Epithelial cell of proximal tubule (primary cell): ENCODE data around the gene TSNAX. TPM values are rescaled to one million over a fixed set of nuclear protein-coding genes. Genes with fewer than 3 reads are reported as not detected.

Experiments
- DNase-seq: peaks from one replicate; pipeline ENCODE4 v3.0.0-alpha.2; 2011; ENCODE audit warnings: low read depth
- H3K4me3 ChIP-seq: 2 replicates; pipeline ENCODE4 v1.5.1; 2011; ENCODE audit warnings: low read depth, mild to moderate bottlenecking, low read length
- CTCF ChIP-seq: conservative IDR thresholded peaks from 2 replicates; pipeline ENCODE4 v1.5.1; 2012; ENCODE audit warnings: low read depth, mild to moderate bottlenecking, low read length
- total RNA-seq: library from RNA; depleted of rRNA; stranded (reverse); fragments of >200 nt; gene quantifications from 2 replicates; pipeline ENCODE4 v1.2.3, GENCODE V29; 2015

Gene TSNAX
- total RNA-seq, 1 donor from 2014 or later = 12.1 TPM

GRCh38 chr1:231605149-231606100 lies 77.0 kb downstream of the TSNAX start:
- TF ChIP-seq CTCF = no peak
- H3K4me3 ChIP-seq = no peak overlapping the region
- DNase-seq = no peak

DNA sequence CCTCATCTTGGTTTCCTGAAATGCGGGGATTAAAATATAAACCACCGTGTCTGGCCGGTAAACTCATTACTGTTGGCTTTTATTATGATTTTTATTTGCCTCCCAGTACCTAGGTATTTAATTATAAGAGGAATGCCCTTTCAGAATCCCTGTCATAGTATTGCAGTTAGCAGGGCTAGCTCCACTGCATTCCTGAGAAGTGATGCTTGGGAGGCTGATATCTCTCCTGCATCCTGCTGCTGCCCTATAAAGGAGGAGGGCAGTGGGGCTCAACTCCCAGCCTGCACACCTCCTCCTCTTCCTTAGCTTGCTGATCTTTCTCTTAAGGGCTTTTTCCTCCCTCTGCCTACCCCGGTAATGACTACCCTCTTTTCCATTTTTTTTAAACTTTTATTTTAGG lies 78.2 kb downstream of the TSNAX start:
- H3K4me3 ChIP-seq = no peak overlapping the region
- TF ChIP-seq CTCF = no peak
- DNase-seq = no peak

DNA sequence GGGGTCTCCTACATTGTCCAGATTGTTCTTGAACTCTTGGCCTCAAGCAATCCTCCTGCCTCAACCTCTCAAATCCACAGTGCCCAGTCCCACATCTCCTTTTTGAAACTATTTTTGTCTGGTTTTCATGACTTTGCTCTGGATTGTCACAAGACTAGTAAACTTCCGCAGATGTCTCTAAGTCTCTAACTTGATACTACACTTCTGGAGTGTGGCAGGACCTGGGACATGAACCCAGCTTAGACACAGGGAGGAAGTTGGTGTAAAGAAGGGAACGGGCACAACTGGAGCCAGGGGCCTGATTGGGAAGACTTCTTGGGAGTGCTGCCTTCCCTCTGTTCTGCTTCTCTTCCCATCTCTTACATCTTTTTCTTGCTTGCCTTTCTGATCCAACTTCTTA lies 81.9 kb downstream of the TSNAX start:
- TF ChIP-seq CTCF = no peak
- H3K4me3 ChIP-seq = no peak overlapping the region
- no peak for DNase-seq

DNA sequence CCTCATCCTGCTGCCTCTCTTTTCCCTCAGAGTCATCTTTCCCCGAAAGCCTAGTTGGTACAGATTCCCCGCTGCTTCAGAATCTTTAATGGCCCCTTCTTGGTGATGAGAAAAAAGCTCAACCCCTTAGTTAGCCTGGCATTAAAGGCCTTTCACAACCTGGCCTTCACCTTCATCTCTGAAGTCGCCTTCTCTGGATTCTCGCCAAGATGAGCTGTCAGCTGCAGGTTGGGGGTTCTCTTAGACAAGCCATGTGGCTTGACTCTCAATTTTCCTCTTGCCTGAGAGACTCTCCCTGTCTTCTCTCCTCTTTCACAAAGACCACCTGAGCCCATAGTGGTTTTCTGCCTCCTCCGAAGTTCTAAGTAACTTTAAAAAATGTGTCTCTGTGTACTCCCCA lies 82.6 kb downstream of the TSNAX start:
- DNase-seq = no peak
- TF ChIP-seq CTCF = no peak
- H3K4me3 ChIP-seq = no peak overlapping the region

GRCh38 chr1:231611851-231612250 lies 83.4 kb downstream of the TSNAX start:
- no peak for TF ChIP-seq CTCF
- H3K4me3 ChIP-seq = no peak overlapping the region
- DNase-seq = no peak

DNA sequence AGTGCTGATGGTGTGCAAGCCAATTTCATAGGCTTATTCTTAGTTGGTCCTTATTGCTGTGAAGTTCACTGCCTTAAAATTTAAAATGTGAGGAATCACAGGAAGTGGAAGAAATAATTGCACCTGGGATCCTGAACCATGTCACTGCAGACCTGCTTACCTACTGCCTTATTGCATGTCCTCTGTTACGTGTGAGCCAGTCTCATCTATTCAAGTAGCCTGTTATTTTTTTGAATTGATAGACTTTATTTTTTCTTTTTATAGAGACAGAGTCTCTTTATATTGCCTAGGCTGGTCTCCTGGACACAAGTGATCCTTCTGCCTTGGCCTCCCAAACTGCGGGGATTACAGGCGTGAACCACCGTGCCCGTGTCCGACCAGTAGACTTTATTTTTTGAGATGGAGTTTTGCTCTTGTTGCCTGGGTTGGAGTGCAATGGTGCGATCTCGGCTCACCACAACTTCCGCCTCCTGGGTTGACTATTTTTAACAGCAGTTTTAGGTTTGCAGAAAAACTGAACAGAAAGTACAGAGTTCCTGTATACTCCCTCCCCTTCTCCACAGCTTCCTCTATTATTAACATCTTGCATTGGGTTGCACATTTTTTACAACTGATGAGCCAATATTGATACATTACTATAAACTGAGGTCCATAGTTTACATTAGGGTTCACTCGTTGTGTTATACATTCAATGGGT lies 84.1 kb downstream of the TSNAX start:
- TF ChIP-seq CTCF = no peak
- H3K4me3 ChIP-seq = no peak overlapping the region
- DNase-seq = no peak
